GM12872 (cell line): ENCODE data around the gene PGLYRP3.

Experiments used
- CTCF ChIP-seq: IDR thresholded peaks from 3 replicates; pipeline ENCODE4 v1.5.1; 2011; ENCODE audit warnings: low read depth, mild to moderate bottlenecking, low read length, moderate library complexity; ENCODE audit not compliant: insufficient read depth

PGLYRP3 gene

GRCh38 chr1:153339802-153340201 is 27.1 kb upstream of the PGLYRP3 start:
- no peak for TF ChIP-seq CTCF

- no peak for TF ChIP-seq CTCF
These were observed 25.5 kb upstream of the PGLYRP3 start for GRCh38 chr1:153337980-153338853.

- no peak for TF ChIP-seq CTCF
These were observed 23.9 kb upstream of the PGLYRP3 start for GRCh38 chr1:153336650-153337049.

GRCh38 chr1:153333902-153334301 is 21.1 kb upstream of the PGLYRP3 start:
- no peak for TF ChIP-seq CTCF

- TF ChIP-seq CTCF, result no peak
These were observed 12.2 kb upstream of the PGLYRP3 start for GRCh38 chr1:153324912-153325311.

- TF ChIP-seq CTCF, result no peak
These were observed 9.8 kb upstream of the PGLYRP3 start for GRCh38 chr1:153322568-153322967.

GRCh38 chr1:153313288-153313687 is 536 bp upstream of the PGLYRP3 start:
- no peak for TF ChIP-seq CTCF
